Mesenteric fat pad (tissue), 1 donor: ENCODE data around the gene GINS2. TPM values are rescaled to one million over a fixed set of nuclear protein-coding genes. Genes with fewer than 3 reads are reported as not detected.

Experiments
- DNase-seq: peaks from one replicate; pipeline ENCODE4 v3.0.0-alpha.2; 2020; ENCODE audit warnings: low spot score
- total RNA-seq: library from RNA; stranded (reverse); fragmentation: NEBNext Ultra II Directional; extraction: Animal tissue kit (Norgen Biotek cat#: 25700); gene quantifications from one replicate; pipeline ENCODE4 v1.2.1, GENCODE V29; 2021
- donor health status: DM: yes; HTN: yes; CAD: no.

Gene GINS2
- total RNA-seq, 1 donor from 2014 or later = 0.32 TPM

DNA sequence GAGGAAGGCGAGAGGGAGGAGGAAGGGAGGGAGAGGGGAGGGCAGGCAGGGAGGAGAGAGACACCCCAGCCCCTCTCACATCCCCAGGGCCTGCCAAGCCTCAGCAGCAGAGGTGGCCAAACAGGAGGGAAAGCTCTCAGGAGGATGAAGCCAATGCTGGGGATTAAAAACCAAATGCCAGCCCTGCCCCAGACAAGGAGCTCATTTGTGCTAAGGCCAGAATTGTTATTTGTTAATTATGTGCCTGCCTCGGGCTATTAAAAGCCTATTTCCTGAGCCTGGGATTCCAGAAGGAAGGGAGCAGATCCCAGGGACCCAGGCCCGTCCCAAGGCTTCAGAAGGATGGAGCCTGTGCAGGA is 27.9 kb upstream of the GINS2 start:
- DNase-seq = no peak

DNA sequence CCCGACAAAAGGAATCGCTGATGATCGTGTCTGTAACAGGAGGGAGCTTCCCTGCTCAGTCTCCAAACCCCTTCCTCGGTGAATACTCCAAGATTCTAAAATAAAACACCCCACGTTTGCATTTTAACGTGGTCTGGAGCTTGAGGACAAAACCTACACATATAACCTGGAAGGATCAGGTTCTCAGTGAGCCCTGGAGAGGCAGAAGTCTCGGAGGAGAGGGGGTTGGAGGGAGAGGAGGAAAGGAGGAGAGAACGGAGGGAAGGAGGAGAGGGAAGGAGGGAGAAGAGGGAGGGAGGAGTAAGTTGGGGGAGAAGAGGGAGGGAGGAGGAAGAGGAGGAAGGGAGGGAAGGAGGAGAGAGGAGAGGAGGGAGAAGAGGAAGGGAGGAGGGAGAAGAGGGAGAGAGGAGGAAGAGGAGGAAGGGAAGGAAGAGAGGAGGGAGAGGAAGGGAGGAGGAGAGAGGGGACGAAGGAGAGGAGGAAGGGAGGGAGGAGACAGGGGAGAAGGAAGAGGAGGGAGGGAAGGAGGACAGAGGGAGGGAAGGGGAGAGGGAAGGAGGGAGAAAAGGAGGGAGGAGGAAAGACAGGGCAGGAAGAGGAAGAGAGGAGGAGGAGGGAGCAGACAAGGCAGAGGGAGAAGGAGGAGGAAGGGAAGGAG is 27.4 kb upstream of the GINS2 start:
- no peak for DNase-seq

DNA sequence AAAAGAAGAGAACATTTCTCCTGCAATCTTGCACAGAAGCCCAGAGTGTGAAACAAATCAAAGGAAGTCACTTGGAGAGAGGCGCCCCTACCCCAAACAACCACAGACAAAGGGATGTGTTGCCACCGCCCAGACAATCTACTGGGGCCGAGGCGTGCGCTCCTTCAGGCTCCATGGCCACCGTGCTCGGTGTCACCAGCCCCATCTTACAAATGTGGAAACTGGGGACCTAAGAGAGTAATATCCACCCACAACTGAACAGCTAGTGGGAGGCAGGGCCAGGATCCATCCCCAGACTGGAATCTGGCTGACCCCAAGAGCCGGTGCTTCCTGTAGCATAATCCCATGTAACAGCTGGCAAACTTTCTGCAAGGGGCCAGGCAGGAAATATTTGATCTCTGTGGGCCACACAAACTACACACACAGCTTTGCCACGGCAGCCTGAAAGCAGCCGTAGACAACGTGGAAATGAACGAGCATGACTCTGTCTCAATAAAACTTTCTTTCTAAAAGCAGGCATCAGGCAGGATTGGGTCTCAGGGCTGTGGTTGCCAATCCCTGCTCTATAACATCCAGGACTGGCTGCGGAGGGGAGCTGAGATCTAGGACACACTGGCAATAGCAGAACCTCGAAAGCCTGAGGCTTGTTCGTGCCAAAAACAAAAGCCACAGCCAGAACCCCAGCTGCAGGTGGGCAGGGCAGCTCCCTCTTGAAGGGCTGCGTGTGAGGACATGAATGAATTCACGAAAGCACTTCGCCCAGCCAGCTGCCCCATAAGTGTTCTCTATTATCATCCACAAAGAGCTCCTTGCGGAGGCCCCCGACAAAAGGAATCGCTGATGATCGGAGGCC is 26.6 kb upstream of the GINS2 start:
- DNase-seq = no peak

DNA sequence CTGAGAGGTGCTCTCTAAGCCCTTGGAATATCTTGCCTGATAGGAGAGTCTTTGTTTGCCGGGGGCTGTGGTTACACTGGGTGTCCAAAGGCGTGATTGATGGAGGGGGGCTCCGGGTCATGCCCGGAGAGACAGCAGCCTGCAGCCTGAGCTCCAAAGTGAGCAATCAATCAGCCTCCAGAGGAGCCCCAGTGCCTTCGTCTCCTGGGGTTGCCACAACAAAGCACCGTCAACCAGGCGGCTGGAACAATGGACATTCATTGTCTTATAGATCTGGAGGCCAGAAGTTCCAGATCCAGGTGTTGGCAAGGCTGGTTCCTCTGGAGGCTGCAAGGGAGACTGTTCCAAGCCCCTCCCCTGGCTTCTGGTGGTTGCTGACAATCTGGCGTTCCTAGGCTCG is 24.0 kb upstream of the GINS2 start:
- DNase-seq = no peak

DNA sequence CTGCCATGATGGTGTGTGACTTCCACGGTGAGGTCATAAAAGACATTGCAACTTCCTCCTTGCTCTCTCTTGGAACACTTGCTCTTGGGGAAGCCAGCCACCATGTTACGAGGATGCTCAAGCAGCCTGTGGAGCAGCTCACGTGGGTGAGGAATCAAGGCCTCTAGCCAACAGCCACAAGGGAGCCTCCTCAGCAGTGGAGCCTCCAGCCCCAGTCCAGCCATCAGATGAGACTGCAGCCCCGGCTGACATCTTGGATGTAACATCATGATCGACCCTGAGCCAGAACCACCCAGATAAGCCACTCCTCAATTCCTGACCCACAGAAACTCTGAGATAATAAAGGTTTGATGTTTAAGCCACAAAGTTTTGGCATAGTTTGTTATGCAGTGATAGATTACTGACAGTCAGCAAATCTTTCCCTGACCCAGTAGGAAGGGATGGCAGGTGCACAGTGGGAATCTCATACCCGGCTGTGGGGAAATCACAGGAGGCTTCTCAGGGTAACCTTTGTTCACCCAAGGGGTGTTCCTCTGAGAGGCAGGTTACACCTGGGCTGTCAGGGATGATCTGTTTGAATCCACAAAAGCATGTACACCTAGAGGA is 23.3 kb upstream of the GINS2 start:
- no peak for DNase-seq

DNA sequence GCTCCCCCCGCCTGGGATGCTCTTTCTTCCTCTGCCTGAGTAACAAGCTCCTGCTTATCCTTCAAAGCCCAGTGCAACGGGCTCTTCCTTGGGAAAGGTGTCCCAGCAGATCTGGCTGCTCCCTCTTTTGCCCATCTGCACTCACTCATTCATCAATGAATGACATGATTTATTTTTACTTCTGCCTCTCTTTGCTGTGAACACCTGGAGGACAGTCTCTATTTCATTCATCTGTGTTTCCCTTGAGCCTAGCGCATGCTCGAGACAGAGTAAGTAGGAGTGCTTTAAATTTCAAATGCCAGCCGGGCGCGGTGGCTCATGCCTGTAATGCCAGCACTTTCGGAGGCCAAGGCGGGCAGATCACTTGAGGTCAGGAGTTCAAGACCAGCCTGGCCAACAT is 22.0 kb upstream of the GINS2 start:
- DNase-seq = no peak

DNA sequence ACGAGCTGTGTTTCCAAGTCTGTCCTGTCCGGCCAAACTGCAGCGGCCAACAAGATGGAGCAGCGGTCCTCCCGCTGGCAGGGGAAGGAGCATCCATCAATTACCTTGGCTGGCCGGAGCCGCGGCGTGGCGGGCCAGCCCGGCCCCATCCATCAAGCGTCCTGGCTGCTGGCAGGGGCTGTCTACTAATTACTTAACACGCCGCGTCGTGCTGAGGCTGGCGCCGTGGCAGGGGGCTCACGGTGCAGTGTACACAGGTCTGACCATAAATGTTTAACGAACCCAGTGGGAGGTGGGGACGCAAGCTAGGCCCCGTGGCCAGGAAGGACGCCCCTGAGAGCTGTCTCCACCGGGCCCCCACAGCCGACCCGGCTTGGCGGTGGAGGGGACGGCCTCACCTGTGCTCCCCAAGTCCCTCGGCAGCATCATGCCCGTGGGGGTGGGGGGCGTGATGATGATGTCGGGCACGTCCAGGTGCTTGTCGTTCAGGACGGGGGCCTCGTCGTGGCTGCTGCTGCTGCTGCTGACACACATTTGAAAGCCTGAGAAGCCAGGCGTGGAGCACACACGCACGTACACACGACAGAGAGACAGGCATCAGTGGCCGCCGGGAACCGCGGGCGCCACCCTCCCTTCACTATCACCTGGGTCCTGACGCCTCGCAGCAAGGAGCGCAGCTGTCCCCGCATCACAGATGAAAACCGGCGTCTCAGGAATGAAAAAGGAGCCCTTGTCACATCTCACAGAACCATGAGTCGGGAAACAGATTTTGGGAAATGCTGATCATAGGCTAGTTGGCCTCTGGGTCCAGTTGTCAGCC is 21.2 kb upstream of the GINS2 start:
- DNase-seq = no peak

DNA sequence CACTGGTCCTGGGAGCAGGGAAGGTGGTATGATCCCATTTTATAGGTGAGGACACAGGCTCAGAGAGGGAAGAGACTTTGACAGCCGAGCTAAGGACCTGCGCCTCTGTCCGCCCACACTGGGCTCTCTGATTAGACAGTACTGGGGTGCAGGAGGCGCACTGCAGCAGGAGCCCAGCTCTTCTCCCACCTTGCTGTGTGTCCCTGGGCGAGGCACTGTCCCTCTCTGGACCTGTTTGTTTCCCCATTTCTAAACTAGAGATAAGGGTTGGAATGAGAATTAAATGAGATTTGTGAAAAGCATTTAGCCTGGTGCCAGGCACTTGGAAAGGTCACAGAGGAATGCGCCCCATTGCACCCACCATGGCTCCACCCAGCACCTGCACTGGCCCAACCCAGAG is 19.6 kb upstream of the GINS2 start:
- DNase-seq = no peak

DNA sequence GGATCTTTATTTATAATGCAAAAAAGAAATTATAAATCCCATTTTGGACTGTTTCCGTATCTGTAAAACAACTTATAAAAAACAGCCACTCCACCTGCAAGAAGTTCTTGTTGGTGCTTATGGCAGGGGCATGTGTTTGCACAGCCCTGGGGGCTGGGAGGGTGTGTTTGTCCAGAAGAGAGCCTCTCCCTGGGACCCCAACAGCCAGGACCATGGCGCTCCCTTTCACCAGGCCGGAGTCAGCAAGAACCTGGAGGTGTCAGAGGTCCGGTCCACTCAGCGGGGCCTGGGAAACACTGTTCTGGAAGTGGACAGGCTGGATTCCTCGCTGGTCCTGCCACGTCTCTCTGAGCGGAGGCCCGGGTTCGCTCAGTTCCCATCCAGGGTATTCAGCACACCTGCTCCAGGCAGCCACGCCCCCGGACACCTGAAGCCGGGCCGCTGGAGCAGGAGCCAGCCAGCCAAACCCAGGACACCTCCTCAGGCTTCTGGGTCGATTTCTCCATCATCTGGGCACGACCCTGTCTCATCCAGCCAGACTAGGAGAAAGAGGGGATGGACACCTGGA is 18.9 kb upstream of the GINS2 start:
- no peak for DNase-seq

DNA sequence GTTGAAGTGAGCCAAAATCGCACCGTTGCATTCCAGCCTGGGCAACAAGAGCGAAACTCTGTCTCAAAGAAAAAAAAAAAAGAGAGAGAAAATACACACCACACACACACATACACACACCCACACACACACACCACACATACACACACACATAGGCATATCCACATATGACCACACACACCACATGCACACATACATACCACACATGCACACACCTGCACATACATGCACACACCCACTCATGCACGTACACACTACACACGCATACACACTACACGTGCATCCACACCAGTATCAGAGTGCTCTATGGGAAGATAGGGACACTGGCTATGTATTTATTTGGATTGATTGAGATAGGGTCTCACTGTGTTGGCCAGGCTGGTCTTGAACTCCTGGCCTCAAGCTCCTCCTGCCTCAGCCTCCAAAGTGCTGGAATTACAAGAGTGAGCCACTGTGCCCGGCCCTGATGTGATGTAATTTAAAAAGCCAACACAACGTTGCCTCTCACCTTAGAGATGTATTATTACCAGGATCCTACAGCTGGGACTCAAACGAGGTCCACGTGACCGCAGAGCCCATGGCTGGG is 17.8 kb upstream of the GINS2 start:
- DNase-seq = no peak

DNA sequence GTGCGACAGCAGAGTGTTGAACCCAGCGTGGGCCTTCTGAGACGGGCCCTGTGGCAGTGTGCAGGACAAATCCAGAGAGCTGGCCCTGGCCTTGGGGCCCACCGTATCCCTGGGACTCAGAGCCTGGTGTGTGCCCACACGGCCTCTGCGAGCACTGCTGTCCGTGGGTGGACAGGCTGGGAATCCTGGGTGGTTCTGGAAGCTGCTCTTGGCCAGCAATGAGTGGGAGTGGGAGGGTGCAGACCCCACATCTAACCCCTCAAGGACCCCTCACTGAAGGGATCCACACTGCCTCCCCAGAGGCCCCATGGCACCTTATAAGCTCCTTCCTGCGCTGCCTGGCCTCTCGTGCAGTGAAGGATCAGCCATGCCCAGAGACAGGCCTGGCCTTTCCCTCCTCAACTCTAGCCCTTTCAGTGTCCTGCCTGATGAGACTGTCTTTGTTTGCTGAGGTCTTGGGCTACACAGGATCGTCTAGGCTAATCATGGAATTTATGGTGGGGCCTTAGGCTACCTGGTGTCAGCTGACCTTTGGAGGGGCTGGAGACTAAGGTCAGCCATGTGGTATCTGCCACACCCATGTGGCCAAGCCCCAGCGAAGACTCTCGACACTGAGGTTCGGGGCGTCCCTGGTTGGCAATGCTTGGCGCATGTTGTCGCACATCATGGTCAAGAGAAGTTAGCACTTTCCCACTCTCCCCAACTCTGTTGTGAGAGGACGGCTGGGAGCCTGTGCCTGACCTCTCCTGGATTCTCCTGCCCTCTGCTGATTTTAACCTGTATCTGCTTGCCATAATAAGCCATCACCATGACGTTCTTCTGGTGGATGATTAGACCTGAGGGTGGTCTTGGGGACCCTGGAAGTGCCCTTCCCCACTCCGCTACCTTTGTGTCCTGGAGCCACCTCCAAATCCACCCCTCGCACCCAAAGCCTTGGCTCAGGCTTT is 16.4 kb upstream of the GINS2 start:
- DNase-seq = no peak

DNA sequence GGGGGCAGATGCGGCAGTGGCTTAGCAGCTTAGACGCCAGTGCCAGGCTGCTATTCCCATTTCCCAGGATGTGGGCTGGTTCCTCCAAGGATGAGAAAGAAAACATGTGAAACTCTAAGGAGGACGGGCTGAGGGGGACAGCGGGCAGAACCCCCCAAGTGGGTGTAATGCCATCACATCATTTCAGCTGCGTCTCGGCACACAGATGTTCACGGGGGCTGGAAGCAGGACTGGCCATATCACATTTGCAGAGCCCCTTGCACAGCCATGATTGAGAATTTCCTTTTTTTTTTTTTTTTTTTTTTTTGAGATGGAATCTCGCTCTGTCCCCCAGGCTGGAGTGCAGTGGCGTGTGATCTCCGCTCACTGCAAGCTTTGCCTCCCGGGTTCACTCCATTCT is 15.3 kb upstream of the GINS2 start:
- DNase-seq = no peak

DNA sequence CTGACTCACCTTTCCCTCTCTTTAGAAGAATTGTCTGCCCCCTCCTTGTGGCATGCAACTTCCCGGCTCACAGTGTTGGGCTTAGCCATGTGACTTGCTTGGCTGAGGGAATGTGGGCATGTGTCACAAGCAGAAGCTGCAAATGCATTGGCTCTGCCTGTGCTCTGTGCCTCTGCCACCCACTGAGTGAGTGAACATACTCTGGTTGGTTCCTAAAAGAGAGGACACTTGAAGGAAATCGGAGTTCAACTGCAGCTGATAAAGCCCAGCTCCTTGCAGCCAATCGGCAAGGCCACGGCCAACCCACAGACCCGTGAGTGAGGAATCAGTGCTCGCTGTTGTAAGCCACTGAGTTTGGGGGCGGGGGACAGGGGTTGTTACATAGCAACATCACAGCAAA is 10.9 kb upstream of the GINS2 start:
- DNase-seq = no peak

DNA sequence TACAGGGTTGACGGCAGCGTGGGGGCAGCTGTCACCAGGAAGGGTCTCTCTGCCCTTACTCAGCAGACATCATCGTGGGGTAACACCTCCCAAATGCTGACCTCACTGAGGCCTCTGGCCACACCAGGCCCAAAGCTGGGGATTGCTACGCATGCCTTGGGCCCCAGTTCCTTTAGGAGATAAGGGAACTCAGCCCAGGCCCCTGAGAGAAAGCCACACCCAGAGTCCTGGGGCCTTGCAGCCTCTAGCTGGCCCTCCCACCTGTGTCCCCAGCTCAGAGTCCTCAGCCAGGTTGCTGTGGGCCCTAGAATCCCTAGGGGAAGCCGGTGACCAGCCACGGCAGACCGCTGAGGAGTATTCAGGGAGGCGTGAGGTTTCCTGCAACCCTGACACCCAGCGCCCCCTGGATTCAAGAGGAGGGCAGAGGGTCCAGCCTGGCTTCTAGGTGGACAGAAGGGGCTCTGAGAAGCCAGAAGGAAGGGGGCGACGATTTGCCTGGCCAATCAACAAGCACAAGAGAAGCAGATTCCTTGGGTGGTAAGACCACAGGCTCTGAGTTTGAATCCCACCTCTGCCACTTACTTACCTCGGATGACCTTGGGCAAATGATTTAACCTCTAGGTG is 10.3 kb upstream of the GINS2 start:
- no peak for DNase-seq

DNA sequence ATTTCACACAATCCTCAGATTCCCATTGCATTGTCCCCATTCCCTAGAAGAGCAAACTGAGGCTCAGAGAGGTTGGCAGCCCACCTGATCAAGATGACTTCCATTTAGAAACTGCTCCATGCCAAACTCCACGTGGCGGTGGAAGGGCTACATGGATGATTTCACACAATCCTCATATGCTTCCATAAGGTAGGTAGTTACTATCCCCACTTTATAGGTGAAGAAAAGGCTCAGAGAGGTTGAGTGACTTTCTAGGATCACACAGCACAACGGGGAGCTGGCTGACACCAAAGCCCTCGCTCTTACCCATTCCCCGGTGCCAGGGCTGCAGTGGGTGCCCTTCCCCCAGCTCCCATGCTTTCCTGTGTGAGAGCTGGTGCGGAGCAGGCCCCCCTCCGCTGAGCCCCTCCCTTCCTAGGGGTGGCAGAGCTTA is 9.7 kb upstream of the GINS2 start:
- DNase-seq = no peak

DNA sequence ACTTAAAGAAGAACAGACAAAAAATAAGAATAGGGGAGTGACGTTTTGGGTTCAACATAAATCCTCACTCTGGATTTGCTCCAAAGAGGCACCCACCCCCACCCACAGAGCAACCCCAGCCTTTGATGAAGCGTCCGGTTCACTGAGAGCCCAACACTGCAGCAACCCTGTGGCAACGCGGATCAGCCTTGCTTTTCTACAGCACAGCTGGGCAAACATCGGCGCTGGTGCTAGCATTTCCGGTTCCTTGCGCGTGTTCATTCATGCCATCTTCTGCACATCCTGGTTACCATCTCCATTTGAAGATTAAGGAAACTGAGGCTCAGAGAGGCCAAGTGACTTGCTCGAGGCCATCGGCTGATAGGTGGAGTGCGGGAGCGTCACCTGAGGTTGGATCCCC is 8.7 kb upstream of the GINS2 start:
- no peak for DNase-seq

DNA sequence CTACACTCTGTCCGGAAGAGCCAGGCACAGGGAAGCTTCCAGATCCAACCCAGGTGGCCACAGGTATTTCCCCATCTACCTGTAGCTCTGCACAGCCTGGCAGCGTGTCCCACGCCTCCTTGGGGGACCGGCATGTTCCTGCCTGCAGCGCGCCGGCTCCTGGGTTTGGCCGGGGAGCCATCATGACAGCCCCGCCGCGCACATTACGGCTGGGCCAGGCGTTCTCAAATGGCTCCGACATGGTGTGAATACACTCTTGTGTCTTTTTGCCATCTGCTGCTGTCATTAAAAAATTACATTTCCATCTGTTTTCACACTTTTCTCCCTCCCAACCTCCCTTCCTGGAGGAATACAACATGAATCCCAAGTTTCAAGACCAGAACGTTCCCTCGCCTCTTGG is 8.0 kb upstream of the GINS2 start:
- no peak for DNase-seq

DNA sequence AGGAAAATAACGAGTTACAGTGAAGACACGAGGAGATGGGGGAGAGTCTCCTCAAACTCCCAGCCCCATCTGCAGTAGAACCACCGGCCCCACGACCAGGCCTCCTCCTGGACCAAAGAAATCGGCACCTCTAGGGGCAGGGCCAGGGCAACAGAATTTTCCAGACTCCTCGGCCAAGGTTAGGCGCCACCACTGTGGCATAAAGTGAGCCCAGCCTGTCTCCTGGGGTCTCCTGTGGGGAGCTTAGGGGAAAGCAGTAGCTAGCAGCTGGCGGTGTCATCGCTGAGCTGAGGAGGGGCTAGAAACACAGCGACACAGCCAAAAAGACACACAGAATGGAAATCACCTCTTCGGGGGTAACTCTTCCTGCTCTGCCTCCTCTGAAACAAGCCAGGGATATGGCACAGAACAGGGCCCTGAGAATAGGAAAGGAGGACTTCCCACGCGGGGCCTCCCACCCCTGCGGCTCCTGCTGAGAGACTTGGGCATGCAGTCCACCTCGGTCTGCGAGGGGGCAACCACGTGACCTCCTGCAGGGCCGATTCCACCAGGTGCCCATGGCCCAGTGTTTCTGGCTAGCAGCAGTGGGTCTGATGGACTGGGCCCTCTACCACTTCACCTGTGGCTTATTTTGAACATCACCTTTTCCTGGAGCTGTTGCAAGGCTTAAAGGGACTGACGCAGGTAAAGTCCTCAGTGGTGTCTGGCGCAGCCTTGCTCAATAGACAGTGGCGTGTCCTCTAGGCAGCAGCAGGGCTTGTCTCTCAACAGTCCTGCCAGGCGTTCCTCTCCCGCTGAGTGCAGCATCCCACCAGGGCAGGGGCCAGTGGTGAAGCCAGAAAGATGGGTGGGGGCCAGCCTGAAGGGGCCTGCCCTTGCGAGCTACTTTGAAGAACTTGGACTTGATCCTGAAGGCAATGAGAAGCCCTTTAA is 6.7 kb upstream of the GINS2 start:
- no peak for DNase-seq
